ENCODE results near the gene TPD52L3. TPM values are rescaled to one million over a fixed set of nuclear protein-coding genes. Genes with fewer than 3 reads are reported as not detected.

The TPD52L3 gene
- total RNA-seq, result not detected in 2 replicates

DNA sequence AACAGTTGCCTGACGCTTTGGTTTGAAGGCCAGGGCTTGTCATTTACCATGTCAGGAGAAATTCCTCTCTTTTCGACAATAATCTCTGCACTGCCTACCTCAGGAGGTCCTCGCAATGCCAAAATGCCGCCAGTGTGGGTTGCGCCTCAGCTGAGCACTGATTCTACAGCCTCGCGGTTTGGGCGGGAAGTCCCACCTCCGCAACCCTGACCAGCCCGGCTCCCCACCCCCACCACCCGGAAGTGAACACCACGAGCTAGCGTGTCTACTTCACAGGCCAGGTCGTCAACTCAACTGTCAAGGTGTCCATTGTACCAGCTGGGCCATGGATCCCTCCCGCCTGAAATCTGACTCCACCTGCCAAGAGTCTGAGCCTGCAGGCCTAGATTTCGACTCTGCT, at the start of gene TPD52L3:
TPD52L3 (plus strand) TSS at position 273 of the 400 bp plus-strand sequence. CDS start 221 bp downstream, outside the sequence.

Other genes starting within 250 kb of the TPD52L3 start
- gene IL33, start 112.6 kb upstream of the TPD52L3 start, total RNA-seq, result 19.6 and 44.5 TPM in 2 replicates
- 66.8 and 90.9 TPM in 2 replicates for gene UHRF2, start 84.8 kb downstream of the TPD52L3 start, total RNA-seq